ENCODE data around the gene COMMD2.

- TF ChIP-seq POLR2A (IDR thresholded peaks at IDR 0.05) (no peak), CTCF (IDR thresholded peaks at IDR 0.05 in 8 of 11, conservative IDR thresholded peaks at IDR 0.05 in 3 of 11) (no peak)
Observed at GRCh38 chr3:149701206-149701976, 50.9 kb downstream of the COMMD2 start.
